Measurements from ENCODE around the gene ACHE. TPM values are rescaled to one million over a fixed set of nuclear protein-coding genes. Genes with fewer than 3 reads are reported as not detected.

ACHE gene
- 0.25 TPM in 1 of 2 replicates, not detected in the other for total RNA-seq

DNA sequence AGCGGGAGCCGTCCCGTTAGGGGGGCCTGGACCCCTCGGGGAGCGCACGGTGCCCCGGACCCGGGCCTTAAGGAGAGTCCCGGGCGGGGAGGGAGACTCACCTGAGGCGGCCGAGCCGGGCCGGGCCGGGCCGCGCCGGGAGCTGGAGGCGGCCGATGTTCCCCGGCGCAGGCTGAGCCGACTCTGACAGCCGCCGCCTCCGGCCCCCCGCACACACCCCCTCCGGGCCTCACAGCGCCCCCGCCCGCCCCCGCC is at the start of gene ACHE:
TSS of gene ACHE (minus strand) at position 188 of the 255 bp plus-strand sequence. CDS start 1,656 bp downstream, outside the sequence.

DNA sequence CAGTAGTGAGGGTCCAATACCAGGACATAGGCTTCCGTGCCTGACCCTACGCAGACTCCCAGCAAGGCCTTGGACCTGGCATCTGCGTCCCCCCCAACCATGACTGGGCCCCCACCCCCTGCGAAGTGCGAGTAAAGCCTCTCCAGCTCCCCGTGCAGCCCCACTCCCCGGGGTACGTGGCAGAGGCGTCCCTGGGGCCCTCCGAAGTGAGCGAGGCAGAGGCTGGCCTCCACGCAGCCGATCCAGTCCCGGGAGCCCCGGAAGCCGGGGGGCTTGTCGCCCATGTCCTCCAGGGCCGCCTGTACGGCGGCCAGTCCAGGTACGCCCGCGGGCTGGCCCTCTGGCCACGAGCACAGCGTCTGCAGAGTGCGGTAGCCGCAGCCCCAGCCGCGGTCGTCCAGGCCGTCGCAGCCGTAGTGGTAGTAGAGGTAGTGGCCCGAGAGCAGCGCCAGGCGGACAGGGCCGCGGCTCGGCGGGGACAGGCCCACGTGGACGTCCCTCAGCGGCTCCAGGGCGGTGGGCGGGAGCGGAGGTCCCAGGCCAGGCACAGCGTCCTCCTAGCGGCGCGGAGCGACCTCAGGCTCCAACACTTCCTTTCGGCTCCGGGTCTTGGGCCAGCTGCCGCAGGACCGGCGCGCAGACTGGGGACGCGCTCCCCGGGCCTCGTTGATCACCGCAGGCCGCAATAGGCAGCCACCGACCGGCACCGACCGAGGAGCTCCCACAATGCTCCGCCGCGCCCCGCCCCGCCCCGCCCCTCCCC is 6.5 kb downstream of the ACHE start, which contains the start of gene UFSP1:
TSS of gene UFSP1 (minus strand) at position 728 of the 763 bp plus-strand sequence. CDS start at position 284, 444 bp downstream.

GRCh38 chr7:100874577-100875355 is 20.9 kb downstream of the ACHE start, which contains the start of gene SRRT:
Gene SRRT, plus strand, starts transcription at chr7:100875103. Its CDS starts 488 bp downstream, at chr7:100875591.

DNA sequence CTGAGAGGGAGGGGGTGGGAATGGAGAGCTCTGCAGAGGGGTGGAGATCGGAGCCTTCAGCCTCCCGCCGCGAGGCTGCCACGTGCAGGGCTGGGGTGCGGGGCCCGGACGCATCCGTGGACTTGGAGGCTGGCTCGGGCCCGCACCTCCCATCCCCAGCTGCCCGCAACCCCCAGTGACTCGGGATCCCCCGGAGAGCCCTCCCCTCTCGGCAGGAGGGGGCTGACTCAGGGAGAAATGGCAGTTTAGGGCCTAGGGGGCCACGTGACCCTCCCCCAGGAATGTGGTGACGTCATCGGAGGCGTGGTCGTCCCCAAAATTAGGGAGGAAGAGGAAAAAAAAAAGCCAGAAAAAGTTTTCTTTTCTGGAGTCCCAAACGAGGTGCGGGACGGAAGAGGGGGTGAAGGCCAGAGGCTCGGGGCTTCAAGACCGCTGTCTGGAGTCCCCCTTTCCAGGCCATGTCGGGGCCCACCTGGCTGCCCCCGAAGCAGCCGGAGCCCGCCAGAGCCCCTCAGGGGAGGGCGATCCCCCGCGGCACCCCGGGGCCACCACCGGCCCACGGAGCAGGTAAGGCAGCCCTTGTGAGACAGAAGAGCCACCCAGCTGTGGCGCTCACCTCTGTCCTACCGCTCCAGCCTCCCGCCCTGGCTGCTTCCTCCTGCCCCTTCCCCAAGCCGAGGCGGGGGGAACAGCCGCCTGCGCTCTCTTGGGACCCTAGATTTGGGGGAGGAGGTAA is 28.5 kb downstream of the ACHE start, which contains the start of gene TRIP6:
TSS of gene TRIP6 (plus strand) at position 348 of the 736 bp plus-strand sequence. CDS start at position 459, 111 bp downstream.

DNA sequence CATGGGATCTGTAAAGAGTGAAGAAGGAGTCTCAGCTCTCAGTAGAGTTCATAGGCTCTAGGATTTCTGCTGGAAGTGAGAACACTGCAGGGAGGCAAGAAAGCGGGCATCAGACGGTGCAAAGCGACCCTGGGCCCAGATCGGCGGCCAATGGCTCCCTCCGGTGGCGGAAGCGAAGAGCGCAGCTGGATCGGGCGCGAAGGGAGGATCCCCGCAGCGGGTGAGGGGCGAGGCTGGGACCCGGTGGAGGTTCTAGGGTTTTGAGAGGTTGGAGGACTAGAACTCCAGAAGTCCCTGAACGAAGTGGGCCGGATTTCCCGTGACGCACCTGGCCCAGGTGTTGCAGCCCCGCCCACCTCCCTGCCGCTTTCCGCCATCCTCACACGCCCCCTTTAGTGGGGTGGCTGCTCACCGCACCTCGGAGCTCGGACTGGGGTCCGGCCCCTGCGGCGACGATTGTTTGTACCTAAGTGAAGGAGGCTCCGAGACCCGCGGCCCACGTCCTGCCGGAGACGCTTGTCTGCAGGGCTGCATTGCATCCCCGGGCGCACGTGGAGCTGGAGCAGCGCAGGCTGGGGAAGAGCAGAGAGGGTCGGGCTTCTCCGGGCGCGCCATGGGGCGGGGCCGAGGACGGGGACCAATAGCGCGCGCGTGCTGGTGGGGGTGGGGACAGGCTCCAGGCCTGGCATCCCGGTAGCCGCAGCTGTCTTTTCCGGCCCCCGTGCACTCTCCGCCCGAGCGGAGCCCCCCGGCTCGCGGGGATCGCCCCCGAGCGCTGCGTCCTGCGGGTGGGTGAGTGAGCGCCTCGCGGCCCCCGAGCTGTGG is 43.4 kb downstream of the ACHE start, which contains the start of gene SLC12A9:
TSS of gene SLC12A9 (plus strand) at position 666 of the 825 bp plus-strand sequence. CDS start 1,485 bp downstream, outside the sequence.

Other genes starting within 250 kb of the ACHE start
- not detected in 2 replicates for gene ACTL6B, start 239.4 kb downstream of the ACHE start, total RNA-seq
- 64.2 and 93.7 TPM in 2 replicates for gene GNB2, start 222.1 kb downstream of the ACHE start, total RNA-seq
- gene GIGYF1, start 201.6 kb downstream of the ACHE start, total RNA-seq = 23.5 and 32.0 TPM in 2 replicates
- 33.4 and 51.5 TPM in 2 replicates for gene POP7, start 189.8 kb downstream of the ACHE start, total RNA-seq
- not detected in 2 replicates for gene EPO, start 175.4 kb downstream of the ACHE start, total RNA-seq
- gene ZAN, start 162.3 kb downstream of the ACHE start, total RNA-seq = not detected in 2 replicates
- 37.1 and 46.9 TPM in 2 replicates for gene EPHB4, start 68.4 kb downstream of the ACHE start, total RNA-seq
- gene SLC12A9, start 43.2 kb downstream of the ACHE start, total RNA-seq = 10.8 and 13.5 TPM in 2 replicates
- gene TRIP6, start 28.5 kb downstream of the ACHE start, total RNA-seq = 77.8 and 79.7 TPM in 2 replicates
- 37.2 and 60.2 TPM in 2 replicates for gene SRRT, start 20.8 kb downstream of the ACHE start, total RNA-seq
- 7.2 and 9.9 TPM in 2 replicates for gene UFSP1, start 6.2 kb downstream of the ACHE start, total RNA-seq
- under 0.01 TPM in 1 of 2 replicates, not detected in the other for gene MUC3A, start 53.6 kb upstream of the ACHE start, total RNA-seq
- gene MUC12, start 73.7 kb upstream of the ACHE start, total RNA-seq = 0.37 and 0.44 TPM in 2 replicates
- under 0.01 TPM in 1 of 2 replicates, not detected in the other for gene MUC17, start 124.2 kb upstream of the ACHE start, total RNA-seq
- gene TRIM56, start 189.6 kb upstream of the ACHE start, total RNA-seq = 21.9 and 23.0 TPM in 2 replicates
- gene SERPINE1, start 231.2 kb upstream of the ACHE start, total RNA-seq = 410 and 462 TPM in 2 replicates

All from uterine smooth muscle cell (primary cell).